Uterus (tissue), 2 donors: ENCODE results near the gene VWC2L.

Source experiments
- CTCF ChIP-seq, 4 experiments: fragments of 200-600 bp in 2 of 4; fragments of 450-650 bp in 2 of 4; sonication (generic) in 2 of 4; IDR thresholded peaks; one replicate each; pipeline ENCODE4 v1.5.1; 2016 to 2019; ENCODE audit warnings: antibody characterized with exemption in 4 of 4, mild to moderate bottlenecking in 2 of 4, moderate library complexity in 1 of 4
- POLR2A ChIP-seq, 2 donors: fragments of 450-650 bp; IDR thresholded peaks; one replicate each; pipeline ENCODE4 v1.6.1; 2016; ENCODE audit warnings: antibody characterized with exemption in 2 of 2, mild to moderate bottlenecking in 1 of 2, moderate library complexity in 1 of 2

GRCh38 chr2:214549946-214550345 is 139.1 kb downstream of the VWC2L start:
- TF ChIP-seq CTCF (IDR thresholded peaks at IDR 0.05), result no peak
- no peak for TF ChIP-seq POLR2A (IDR thresholded peaks at IDR 0.05)
